IMR-90 (cell line): ENCODE data around the gene PLA2G2E. TPM values are rescaled to one million over a fixed set of nuclear protein-coding genes. Genes with fewer than 3 reads are reported as not detected.

Experiments
- ATAC-seq: fragments of 200-7000 bp; cut with Tn5 transposase; 2 replicates; pipeline ENCODE4 v1.9.1; 2020; ENCODE audit warnings: low read depth, mild to moderate bottlenecking, moderate library complexity
- BruUV-seq: library from RNA; stranded (reverse); fragments of 400-500 nt; replicated peaks from 2 replicates; lab custom pipeline; 2021; lab: Mats Ljungman, UMichigan
- CTCF ChIA-PET: fragments of 300-600 bp; formaldehyde crosslinking; extraction: SDS; loops from one replicate; lab custom pipeline; 2021; ENCODE audit warnings: antibody characterized with exemption; lab: Yijun Ruan, JAX
- POLR2A ChIA-PET: fragments of 300-600 bp; sonication (Branson Sonifier 250); formaldehyde crosslinking; loops from one replicate; lab custom pipeline; 2022; ENCODE audit warnings: antibody characterized with exemption; ENCODE audit not compliant: unreplicated experiment; lab: Charles Lee
- DNase-seq: peaks from one replicate; pipeline ENCODE4 v3.0.0; 2013
- H2AFZ ChIP-seq: replicated peaks from 2 replicates; pipeline ENCODE3; 2013; ENCODE audit warnings: low read length, mild to moderate bottlenecking; ENCODE audit not compliant: poor library complexity
- H2AK5ac ChIP-seq: 2 replicates; pipeline ENCODE4 v1.6.1; 2013; ENCODE audit warnings: low read depth, low read length, inconsistent platforms
- H2AK9ac ChIP-seq: replicated peaks from 2 replicates; pipeline ENCODE3; 2013; ENCODE audit warnings: mild to moderate bottlenecking, low read depth, low read length, moderate library complexity; ENCODE audit not compliant: poor library complexity
- H2BK120ac ChIP-seq: 2 replicates; pipeline ENCODE4 v1.6.1; 2013; ENCODE audit warnings: low read depth, low read length, inconsistent platforms
- H2BK15ac ChIP-seq: 3 replicates; pipeline ENCODE4 v1.6.1; 2013; ENCODE audit warnings: low read depth, low read length, inconsistent platforms
- H2BK20ac ChIP-seq: 2 replicates; pipeline ENCODE4 v1.6.1; 2013; ENCODE audit warnings: low read depth, mild to moderate bottlenecking, inconsistent platforms, low read length, moderate library complexity
- H2BK5ac ChIP-seq: 2 replicates; pipeline ENCODE4 v1.6.1; 2013; ENCODE audit warnings: mild to moderate bottlenecking, low read depth, low read length, inconsistent platforms; ENCODE audit not compliant: poor library complexity, severe bottlenecking
- H3K14ac ChIP-seq: replicated peaks from 2 replicates; pipeline ENCODE4 v1.6.1; 2013; ENCODE audit warnings: low read depth, low read length, inconsistent platforms
- H3K18ac ChIP-seq: 2 replicates; pipeline ENCODE4 v1.6.1; 2013; ENCODE audit warnings: low read depth, low read length, control low read depth
- H3K23ac ChIP-seq: 2 replicates; pipeline ENCODE4 v1.6.1; 2013; ENCODE audit warnings: low read depth, low read length, inconsistent platforms
- H3K27ac ChIP-seq: 2 replicates; pipeline ENCODE4 v1.5.1; 2013; ENCODE audit warnings: mild to moderate bottlenecking, control low read depth, low read length; ENCODE audit not compliant: insufficient read depth
- H3K27me3 ChIP-seq: 2 replicates; pipeline ENCODE4 v1.6.1; 2013; ENCODE audit warnings: low read length; ENCODE audit not compliant: control insufficient read depth, insufficient read depth
- H3K36me3 ChIP-seq: 2 replicates; pipeline ENCODE4 v1.6.1; 2013; ENCODE audit warnings: low read length, mixed read lengths; ENCODE audit not compliant: control insufficient read depth, insufficient read depth
- H3K4ac ChIP-seq: 2 replicates; pipeline ENCODE4 v1.6.1; 2013; ENCODE audit warnings: low read depth, low read length, inconsistent platforms
- H3K4me1 ChIP-seq: 2 replicates; pipeline ENCODE4 v1.6.1; 2013; ENCODE audit warnings: low read length, mixed read lengths; ENCODE audit not compliant: control insufficient read depth, insufficient read depth
- H3K4me2 ChIP-seq: 2 replicates; pipeline ENCODE4 v1.6.1; 2013; ENCODE audit warnings: low read depth, mild to moderate bottlenecking, control low read depth, low read length, moderate library complexity
- H3K4me3 ChIP-seq: 2 replicates; pipeline ENCODE4 v1.5.1; 2013; ENCODE audit warnings: low read depth, mild to moderate bottlenecking, control low read depth, low read length, moderate library complexity; ENCODE audit not compliant: insufficient read depth
- H3K56ac ChIP-seq: 2 replicates; pipeline ENCODE4 v1.6.1; 2013; ENCODE audit warnings: low read length, inconsistent platforms; ENCODE audit not compliant: insufficient read depth; ENCODE audit errors: extremely low read depth
- H3K79me1 ChIP-seq, 2 experiments: 2 replicates each; pipeline ENCODE4 v1.6.1; 2013; ENCODE audit warnings: low read length in 2 of 2, inconsistent platforms in 1 of 2, low read depth in 1 of 2
- H3K9ac ChIP-seq: 2 replicates; pipeline ENCODE4 v1.6.1; 2013; ENCODE audit warnings: low read depth, low read length, control low read depth
- H3K9me1 ChIP-seq: 2 replicates; pipeline ENCODE4 v1.6.1; 2013; ENCODE audit warnings: low read length, inconsistent platforms; ENCODE audit not compliant: insufficient read depth
- H3K9me3 ChIP-seq: 2 replicates; pipeline ENCODE4 v1.6.1; 2013; ENCODE audit warnings: low read length; ENCODE audit not compliant: control insufficient read depth, insufficient read depth
- H4K20me1 ChIP-seq: 2 replicates; pipeline ENCODE4 v1.6.1; 2013; ENCODE audit warnings: low read length, inconsistent platforms; ENCODE audit not compliant: insufficient read depth
- H4K5ac ChIP-seq: 2 replicates; pipeline ENCODE4 v1.6.1; 2013; ENCODE audit warnings: mild to moderate bottlenecking, low read depth, low read length, control low read depth
- H4K8ac ChIP-seq, 2 experiments: 2 replicates each; pipeline ENCODE4 v1.6.1; 2013; ENCODE audit warnings: low read depth in 2 of 2, low read length in 2 of 2, control low read depth in 1 of 2, inconsistent platforms in 1 of 2
- H4K91ac ChIP-seq: 2 replicates; pipeline ENCODE4 v1.6.1; 2013; ENCODE audit warnings: low read depth, low read length, inconsistent platforms; ENCODE audit not compliant: insufficient read depth
- BHLHE40 ChIP-seq: fragments of 150-350 bp; IDR thresholded peaks from 2 replicates; pipeline ENCODE4 v1.6.1; 2016; ENCODE audit warnings: mild to moderate bottlenecking, low read depth, low read length
- CEBPB ChIP-seq: IDR thresholded peaks from 2 replicates; pipeline ENCODE4 v1.6.1; 2012; ENCODE audit warnings: low read depth, low read length, improper control_type of control experiment
- FOS ChIP-seq: fragments of 150-350 bp; IDR thresholded peaks from 2 replicates; pipeline ENCODE4 v1.6.1; 2016; ENCODE audit warnings: low read depth, low read length
- MAFK ChIP-seq: IDR thresholded peaks from 2 replicates; pipeline ENCODE4 v1.6.1; 2012; ENCODE audit warnings: low read depth, low read length, improper control_type of control experiment
- MAZ ChIP-seq: IDR thresholded peaks from 2 replicates; pipeline ENCODE4 v1.6.1; 2012; ENCODE audit warnings: low read depth, mild to moderate bottlenecking, low read length, improper control_type of control experiment, moderate library complexity, borderline replicate concordance
- MXI1 ChIP-seq: IDR thresholded peaks from 2 replicates; pipeline ENCODE4 v1.6.1; 2012; ENCODE audit warnings: low read depth, mild to moderate bottlenecking, low read length, moderate library complexity, borderline replicate concordance
- NFE2L2 ChIP-seq: fragments of 150-350 bp; IDR thresholded peaks from 2 replicates; pipeline ENCODE4 v1.6.1; 2016; ENCODE audit warnings: low read depth, mild to moderate bottlenecking, low read length
- RAD21 ChIP-seq: IDR thresholded peaks from 2 replicates; pipeline ENCODE4 v1.6.1; 2012; ENCODE audit warnings: low read length, improper control_type of control experiment
- RCOR1 ChIP-seq: IDR thresholded peaks from 2 replicates; pipeline ENCODE4 v1.6.1; 2012; ENCODE audit warnings: mild to moderate bottlenecking, low read length, improper control_type of control experiment; ENCODE audit not compliant: insufficient replicate concordance
- SMC3 ChIP-seq: fragments of 150-350 bp; IDR thresholded peaks from 2 replicates; pipeline ENCODE4 v1.6.1; 2016; ENCODE audit warnings: low read depth, mild to moderate bottlenecking, antibody characterized with exemption, low read length, moderate library complexity
- WGBS, 2 experiments: methylation state at CpG; one replicate each; pipeline versions ENCODE4 v1.1.5 to v1.1.7; 2013; ENCODE audit warnings: missing lambda C conversion rate in 2 of 2; ENCODE audit not compliant: insufficient read length in 1 of 2; ENCODE audit errors: extremely low coverage in 2 of 2; 5-methylcytosine and 5-hydroxymethylcytosine counted together
- dilution Hi-C: fragments of 300-500 bp; cut with HindIII; formaldehyde crosslinking; loops from one replicate; pipeline ENCODE4 v1.14.3; 2018; ENCODE audit warnings: low sequenced_read_pairs; ENCODE audit not compliant: unreplicated experiment
- in situ Hi-C: fragments of 300-500 bp; cut with MboI; formaldehyde crosslinking; loops from 3 replicates; pipeline ENCODE4 v1.14.3; 2019; ENCODE audit warnings: low sequenced_read_pairs, inconsistent platforms, mixed read lengths
- intact Hi-C: fragments of 100-400 bp; cut with micrococcal nuclease; formaldehyde crosslinking; loops from 2 replicates; pipeline ENCODE4 v1.10.0; 2022
- polyA plus RNA-seq, 3 experiments: library from polyadenylated mRNA; depleted of rRNA; stranded (reverse); fragments of >200 nt; gene quantifications; 2 replicates each; pipeline ENCODE4 v1.2.3, GENCODE V29; 2012; ENCODE audit warnings: low replicate concordance in 1 of 3
- total RNA-seq: library from RNA; depleted of rRNA; stranded (reverse); fragments of >200 nt; gene quantifications from 2 replicates; pipeline ENCODE4 v1.2.3, GENCODE V29; 2012
- TF ChIP-seq, protein P1 (sequence below): conservative IDR thresholded peaks from 2 replicates; pipeline ENCODE4 v1.5.1; 2012; ENCODE audit warnings: mild to moderate bottlenecking, low read depth, low read length, improper control_type of control experiment

The PLA2G2E gene
- total and polyA plus RNA-seq, 2 of the 4 experiments (the other 2 are of a cell fraction), result not detected

DNA sequence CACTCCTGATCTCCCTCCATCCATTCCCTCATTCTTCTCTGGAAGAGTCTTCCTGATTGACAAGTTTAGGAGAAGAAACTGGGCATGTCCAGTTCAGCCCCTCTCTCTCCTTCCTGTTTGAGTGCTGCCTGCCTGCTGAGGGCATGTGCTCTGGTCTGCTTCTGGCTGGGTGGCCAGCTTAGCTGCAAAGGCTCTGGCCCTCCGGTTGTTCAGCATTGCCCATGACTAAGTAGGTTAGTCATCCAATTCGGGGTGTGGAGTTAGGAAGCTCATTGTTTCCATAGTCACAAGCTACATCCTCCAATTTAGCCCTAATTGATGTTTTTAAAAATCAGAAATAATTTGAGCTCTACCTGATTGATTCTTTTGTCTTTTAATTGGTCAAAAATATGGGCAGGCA, 25.6 kb upstream of the PLA2G2E start:
- ATAC-seq, result peak; percentile 91
- Histone ChIP-seq H3K36me3 (no peaks in the 10 kb centered on the region), H3K23ac (no peak overlapping the region), H2BK15ac (no peak overlapping the region), H2BK120ac (no peak overlapping the region), H4K8ac (no peak overlapping the region), H3K9ac (no peak overlapping the region), H2AK5ac (no peak overlapping the region), H4K91ac (no peak overlapping the region), H3K9me3 (peaks cover 5% of the 10 kb centered on the region; the same call in 1 of the 2 replicates), H3K4me3 (no peak overlapping the region), H3K4me1 (no peaks in the 10 kb centered on the region), H3K27ac (no peak overlapping the region), H3K4ac (no peak overlapping the region), H3K27me3 (peaks cover 10% of the 10 kb centered on the region), H3K56ac (no peak overlapping the region), H4K5ac (no peak overlapping the region), H2AFZ (peak overlapping the region; percentile 47), H3K18ac (no peak overlapping the region), H2BK20ac (no peak overlapping the region), H3K79me1 (no peaks in the 10 kb centered on the region), H2AK9ac (no peak overlapping the region), H2BK5ac (no peak overlapping the region), H4K20me1 (no peaks in the 10 kb centered on the region), H3K4me2 (no peak overlapping the region), H3K9me1 (no peaks in the 10 kb centered on the region), H3K14ac (no peak overlapping the region)
- intact Hi-C loops, result no loop called here
- dilution Hi-C loops, result no loop called here
- DNase-seq, result peak; percentile 74
- ChIA-PET CTCF (interaction anchor here (0.5 kb wide), 1 partner anchor 13 kb away, joined by 3 read pairs; no protein-coding TSS in a partner anchor), POLR2A (no interaction called here)
- BruUV-seq, result no TSS peak
- no peak for TF ChIP-seq RAD21
- TF ChIP-seq FOS, result no peak
- TF ChIP-seq CEBPB, result no peak
- TF ChIP-seq, protein P1, sequence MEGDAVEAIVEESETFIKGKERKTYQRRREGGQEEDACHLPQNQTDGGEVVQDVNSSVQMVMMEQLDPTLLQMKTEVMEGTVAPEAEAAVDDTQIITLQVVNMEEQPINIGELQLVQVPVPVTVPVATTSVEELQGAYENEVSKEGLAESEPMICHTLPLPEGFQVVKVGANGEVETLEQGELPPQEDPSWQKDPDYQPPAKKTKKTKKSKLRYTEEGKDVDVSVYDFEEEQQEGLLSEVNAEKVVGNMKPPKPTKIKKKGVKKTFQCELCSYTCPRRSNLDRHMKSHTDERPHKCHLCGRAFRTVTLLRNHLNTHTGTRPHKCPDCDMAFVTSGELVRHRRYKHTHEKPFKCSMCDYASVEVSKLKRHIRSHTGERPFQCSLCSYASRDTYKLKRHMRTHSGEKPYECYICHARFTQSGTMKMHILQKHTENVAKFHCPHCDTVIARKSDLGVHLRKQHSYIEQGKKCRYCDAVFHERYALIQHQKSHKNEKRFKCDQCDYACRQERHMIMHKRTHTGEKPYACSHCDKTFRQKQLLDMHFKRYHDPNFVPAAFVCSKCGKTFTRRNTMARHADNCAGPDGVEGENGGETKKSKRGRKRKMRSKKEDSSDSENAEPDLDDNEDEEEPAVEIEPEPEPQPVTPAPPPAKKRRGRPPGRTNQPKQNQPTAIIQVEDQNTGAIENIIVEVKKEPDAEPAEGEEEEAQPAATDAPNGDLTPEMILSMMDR, result no peak
- no peak for TF ChIP-seq MAZ
- TF ChIP-seq SMC3, result no peak
- no peak for TF ChIP-seq RCOR1
- no peak for TF ChIP-seq BHLHE40
- TF ChIP-seq MAFK, result no peak
- no peak for TF ChIP-seq MXI1
- no peak for TF ChIP-seq NFE2L2
- WGBS, 2 experiments, result no CpG with 5 or more reads among the region's 2 CpGs
- in situ Hi-C loops, result no loop called here
